IMR-90 (cell line): Measurements from ENCODE around the gene RHEX. TPM values are rescaled to one million over a fixed set of nuclear protein-coding genes. Genes with fewer than 3 reads are reported as not detected.

Source experiments
- ATAC-seq: fragments of 200-7000 bp; cut with Tn5 transposase; 2 replicates; pipeline ENCODE4 v1.9.1; 2020; ENCODE audit warnings: low read depth, mild to moderate bottlenecking, moderate library complexity
- BruUV-seq: library from RNA; stranded (reverse); fragments of 400-500 nt; replicated peaks from 2 replicates; lab custom pipeline; 2021; lab: Mats Ljungman, UMichigan
- CTCF ChIA-PET: fragments of 300-600 bp; formaldehyde crosslinking; extraction: SDS; loops from one replicate; lab custom pipeline; 2021; ENCODE audit warnings: antibody characterized with exemption; lab: Yijun Ruan, JAX
- POLR2A ChIA-PET: fragments of 300-600 bp; sonication (Branson Sonifier 250); formaldehyde crosslinking; loops from one replicate; lab custom pipeline; 2022; ENCODE audit warnings: antibody characterized with exemption; ENCODE audit not compliant: unreplicated experiment; lab: Charles Lee
- DNase-seq: peaks from one replicate; pipeline ENCODE4 v3.0.0; 2013
- H2AFZ ChIP-seq: replicated peaks from 2 replicates; pipeline ENCODE3; 2013; ENCODE audit warnings: low read length, mild to moderate bottlenecking; ENCODE audit not compliant: poor library complexity
- H2AK5ac ChIP-seq: 2 replicates; pipeline ENCODE4 v1.6.1; 2013; ENCODE audit warnings: low read depth, low read length, inconsistent platforms
- H2AK9ac ChIP-seq: replicated peaks from 2 replicates; pipeline ENCODE3; 2013; ENCODE audit warnings: mild to moderate bottlenecking, low read depth, low read length, moderate library complexity; ENCODE audit not compliant: poor library complexity
- H2BK120ac ChIP-seq: 2 replicates; pipeline ENCODE4 v1.6.1; 2013; ENCODE audit warnings: low read depth, low read length, inconsistent platforms
- H2BK15ac ChIP-seq: 3 replicates; pipeline ENCODE4 v1.6.1; 2013; ENCODE audit warnings: low read depth, low read length, inconsistent platforms
- H2BK20ac ChIP-seq: 2 replicates; pipeline ENCODE4 v1.6.1; 2013; ENCODE audit warnings: low read depth, mild to moderate bottlenecking, inconsistent platforms, low read length, moderate library complexity
- H2BK5ac ChIP-seq: 2 replicates; pipeline ENCODE4 v1.6.1; 2013; ENCODE audit warnings: mild to moderate bottlenecking, low read depth, low read length, inconsistent platforms; ENCODE audit not compliant: poor library complexity, severe bottlenecking
- H3K14ac ChIP-seq: replicated peaks from 2 replicates; pipeline ENCODE4 v1.6.1; 2013; ENCODE audit warnings: low read depth, low read length, inconsistent platforms
- H3K18ac ChIP-seq: 2 replicates; pipeline ENCODE4 v1.6.1; 2013; ENCODE audit warnings: low read depth, low read length, control low read depth
- H3K23ac ChIP-seq: 2 replicates; pipeline ENCODE4 v1.6.1; 2013; ENCODE audit warnings: low read depth, low read length, inconsistent platforms
- H3K27ac ChIP-seq: 2 replicates; pipeline ENCODE4 v1.5.1; 2013; ENCODE audit warnings: mild to moderate bottlenecking, control low read depth, low read length; ENCODE audit not compliant: insufficient read depth
- H3K27me3 ChIP-seq: 2 replicates; pipeline ENCODE4 v1.6.1; 2013; ENCODE audit warnings: low read length; ENCODE audit not compliant: control insufficient read depth, insufficient read depth
- H3K36me3 ChIP-seq: 2 replicates; pipeline ENCODE4 v1.6.1; 2013; ENCODE audit warnings: low read length, mixed read lengths; ENCODE audit not compliant: control insufficient read depth, insufficient read depth
- H3K4ac ChIP-seq: 2 replicates; pipeline ENCODE4 v1.6.1; 2013; ENCODE audit warnings: low read depth, low read length, inconsistent platforms
- H3K4me1 ChIP-seq: 2 replicates; pipeline ENCODE4 v1.6.1; 2013; ENCODE audit warnings: low read length, mixed read lengths; ENCODE audit not compliant: control insufficient read depth, insufficient read depth
- H3K4me2 ChIP-seq: 2 replicates; pipeline ENCODE4 v1.6.1; 2013; ENCODE audit warnings: low read depth, mild to moderate bottlenecking, control low read depth, low read length, moderate library complexity
- H3K4me3 ChIP-seq: 2 replicates; pipeline ENCODE4 v1.5.1; 2013; ENCODE audit warnings: low read depth, mild to moderate bottlenecking, control low read depth, low read length, moderate library complexity; ENCODE audit not compliant: insufficient read depth
- H3K56ac ChIP-seq: 2 replicates; pipeline ENCODE4 v1.6.1; 2013; ENCODE audit warnings: low read length, inconsistent platforms; ENCODE audit not compliant: insufficient read depth; ENCODE audit errors: extremely low read depth
- H3K79me1 ChIP-seq, 2 experiments: 2 replicates each; pipeline ENCODE4 v1.6.1; 2013; ENCODE audit warnings: low read length in 2 of 2, inconsistent platforms in 1 of 2, low read depth in 1 of 2
- H3K9ac ChIP-seq: 2 replicates; pipeline ENCODE4 v1.6.1; 2013; ENCODE audit warnings: low read depth, low read length, control low read depth
- H3K9me1 ChIP-seq: 2 replicates; pipeline ENCODE4 v1.6.1; 2013; ENCODE audit warnings: low read length, inconsistent platforms; ENCODE audit not compliant: insufficient read depth
- H3K9me3 ChIP-seq: 2 replicates; pipeline ENCODE4 v1.6.1; 2013; ENCODE audit warnings: low read length; ENCODE audit not compliant: control insufficient read depth, insufficient read depth
- H4K20me1 ChIP-seq: 2 replicates; pipeline ENCODE4 v1.6.1; 2013; ENCODE audit warnings: low read length, inconsistent platforms; ENCODE audit not compliant: insufficient read depth
- H4K5ac ChIP-seq: 2 replicates; pipeline ENCODE4 v1.6.1; 2013; ENCODE audit warnings: mild to moderate bottlenecking, low read depth, low read length, control low read depth
- H4K8ac ChIP-seq, 2 experiments: 2 replicates each; pipeline ENCODE4 v1.6.1; 2013; ENCODE audit warnings: low read depth in 2 of 2, low read length in 2 of 2, control low read depth in 1 of 2, inconsistent platforms in 1 of 2
- H4K91ac ChIP-seq: 2 replicates; pipeline ENCODE4 v1.6.1; 2013; ENCODE audit warnings: low read depth, low read length, inconsistent platforms; ENCODE audit not compliant: insufficient read depth
- CEBPB ChIP-seq: IDR thresholded peaks from 2 replicates; pipeline ENCODE4 v1.6.1; 2012; ENCODE audit warnings: low read depth, low read length, improper control_type of control experiment
- RAD21 ChIP-seq: IDR thresholded peaks from 2 replicates; pipeline ENCODE4 v1.6.1; 2012; ENCODE audit warnings: low read length, improper control_type of control experiment
- WGBS, 2 experiments: methylation state at CpG; one replicate each; pipeline versions ENCODE4 v1.1.5 to v1.1.7; 2013; ENCODE audit warnings: missing lambda C conversion rate in 2 of 2; ENCODE audit not compliant: insufficient read length in 1 of 2; ENCODE audit errors: extremely low coverage in 2 of 2; 5-methylcytosine and 5-hydroxymethylcytosine counted together
- dilution Hi-C: fragments of 300-500 bp; cut with HindIII; formaldehyde crosslinking; loops from one replicate; pipeline ENCODE4 v1.14.3; 2018; ENCODE audit warnings: low sequenced_read_pairs; ENCODE audit not compliant: unreplicated experiment
- in situ Hi-C: fragments of 300-500 bp; cut with MboI; formaldehyde crosslinking; loops from 3 replicates; pipeline ENCODE4 v1.14.3; 2019; ENCODE audit warnings: low sequenced_read_pairs, inconsistent platforms, mixed read lengths
- intact Hi-C: fragments of 100-400 bp; cut with micrococcal nuclease; formaldehyde crosslinking; loops from 2 replicates; pipeline ENCODE4 v1.10.0; 2022
- polyA plus RNA-seq, 3 experiments: library from polyadenylated mRNA; depleted of rRNA; stranded (reverse); fragments of >200 nt; gene quantifications; 2 replicates each; pipeline ENCODE4 v1.2.3, GENCODE V29; 2012; ENCODE audit warnings: low replicate concordance in 1 of 3
- total RNA-seq: library from RNA; depleted of rRNA; stranded (reverse); fragments of >200 nt; gene quantifications from 2 replicates; pipeline ENCODE4 v1.2.3, GENCODE V29; 2012

RHEX gene
- total and polyA plus RNA-seq, 2 of the 4 experiments (the other 2 are of a cell fraction), result not detected

GRCh38 chr1:206142011-206142410, 89.0 kb downstream of the RHEX start:
- dilution Hi-C loops, result no loop called here
- ChIA-PET POLR2A (no interaction called here), CTCF (no interaction called here)
- Histone ChIP-seq H3K36me3 (no peaks in the 10 kb centered on the region), H2BK15ac (no peak overlapping the region), H3K9me3 (peaks cover 12% of the 10 kb centered on the region), H3K4me2 (no peak overlapping the region), H3K79me1 (no peaks in the 10 kb centered on the region), H3K9me1 (no peaks in the 10 kb centered on the region), H3K14ac (no peak overlapping the region), H3K4me1 (no peaks in the 10 kb centered on the region), H4K91ac (no peak overlapping the region), H3K4me3 (no peak overlapping the region), H3K4ac (no peak overlapping the region), H3K56ac (no peak overlapping the region), H2BK20ac (no peak overlapping the region), H3K23ac (no peak overlapping the region), H3K18ac (no peak overlapping the region), H4K5ac (no peak overlapping the region), H2BK5ac (no peak overlapping the region), H4K20me1 (no peaks in the 10 kb centered on the region), H2AK9ac (no peak overlapping the region), H3K27ac (no peak overlapping the region), H3K9ac (no peak overlapping the region), H2BK120ac (no peak overlapping the region), H4K8ac (no peak overlapping the region), H3K27me3 (peaks cover 67% of the 10 kb centered on the region), H2AFZ (no peak overlapping the region), H2AK5ac (no peak overlapping the region)
- ATAC-seq (no peak), DNase-seq (no peak)
- no TSS peak for BruUV-seq
- intact Hi-C loops, result no loop called here
- no CpG with 5 or more reads among the region's 3 CpGs for WGBS, 2 experiments
- TF ChIP-seq CEBPB (no peak), RAD21 (no peak)
- in situ Hi-C loops, result no loop called here
